HepG2 (cell line): ENCODE results near the gene THADA. TPM values are rescaled to one million over a fixed set of nuclear protein-coding genes. Genes with fewer than 3 reads are reported as not detected.

Source experiments
- ATAC-seq: fragments of 200-7000 bp; cut with Tn5 transposase; 3 replicates; pipeline ENCODE4 v1.9.1; 2020; ENCODE audit warnings: mild to moderate bottlenecking, moderate library complexity
- BruUV-seq: library from RNA; stranded (reverse); fragments of 400-500 nt; replicated peaks from 2 replicates; lab custom pipeline; 2021; lab: Mats Ljungman, UMichigan
- CTCF ChIA-PET: fragments of 300-600 bp; formaldehyde crosslinking; extraction: SDS; loops from one replicate; lab custom pipeline; 2021; ENCODE audit warnings: low total read pairs, inconsistent platforms, low intra/inter-chr PET ratio; lab: Yijun Ruan, JAX
- POLR2A ChIA-PET: fragments of 350-600 bp; sonication (Branson Sonifier 250); formaldehyde crosslinking; loops from one replicate; lab custom pipeline; 2020; ENCODE audit warnings: antibody characterized with exemption, inconsistent platforms; lab: Yijun Ruan, JAX
- DNase-seq: peaks from one replicate; pipeline ENCODE4 v3.0.0-alpha.2; 2015; ENCODE audit warnings: low spot score
- FAIRE-seq: peaks from 3 replicates; lab custom pipeline; 2011; peaks lifted over from hg19 to GRCh38; lab: Jason Lieb, UNC
- H2AFZ ChIP-seq: one replicate; pipeline ENCODE4 v1.6.1; 2011; ENCODE audit warnings: low read length, inconsistent platforms
- H3K27ac ChIP-seq: fragments of 300-600 bp; 3 replicates; pipeline ENCODE4 v1.8.0; 2011; ENCODE audit warnings: mixed run types, mild to moderate bottlenecking, mixed read lengths, low read length, inconsistent platforms; ENCODE audit not compliant: insufficient read depth; ENCODE audit errors: extremely low read length
- H3K27me3 ChIP-seq, 2 experiments: fragments of 200-600 bp in 1 of 2; 2 replicates in 1 of 2; 3 replicates in 1 of 2; pipeline versions ENCODE4 v1.6.0 to v1.8.0; 2011; ENCODE audit warnings: low read length in 2 of 2, mild to moderate bottlenecking in 2 of 2, moderate library complexity in 2 of 2, inconsistent platforms in 1 of 2; ENCODE audit not compliant: insufficient read depth in 2 of 2, control insufficient read depth in 1 of 2
- H3K36me3 ChIP-seq, 2 experiments: fragments of 200-600 bp in 1 of 2; replicated peaks in 1 of 2; 2 replicates in 1 of 2; 3 replicates in 1 of 2; pipeline versions ENCODE4 v1.5.1 to v1.8.0; 2011; ENCODE audit warnings: low read length in 2 of 2, inconsistent platforms in 1 of 2; ENCODE audit not compliant: insufficient read depth in 2 of 2, control insufficient read depth in 1 of 2
- H3K4me1 ChIP-seq: 2 replicates; pipeline ENCODE4 v1.5.1; 2012; ENCODE audit warnings: low read length, inconsistent platforms; ENCODE audit not compliant: insufficient read depth
- H3K4me2 ChIP-seq: 2 replicates; pipeline ENCODE4 v1.6.0; 2011; ENCODE audit warnings: low read depth, low read length, inconsistent platforms
- H3K4me3 ChIP-seq, 3 experiments: fragments of 200-600 bp in 1 of 3; sonication (generic), shearing (Covaris generic) in 1 of 3; replicated peaks in 1 of 3; 2 replicates each; pipeline ENCODE4 v1.5.1; 2011 to 2016; ENCODE audit warnings: low read length in 3 of 3, inconsistent platforms in 2 of 3, low read depth in 2 of 3, mild to moderate bottlenecking in 2 of 3, control low read depth in 1 of 3, mixed read lengths in 1 of 3; ENCODE audit not compliant: insufficient read depth in 1 of 3
- H3K79me2 ChIP-seq: one replicate; pipeline ENCODE4 v1.6.1; 2011; ENCODE audit warnings: low read length, inconsistent platforms; ENCODE audit not compliant: insufficient read depth
- H3K9ac ChIP-seq: 2 replicates; pipeline ENCODE4 v1.6.0; 2011; ENCODE audit warnings: mild to moderate bottlenecking, low read depth, low read length, inconsistent platforms; ENCODE audit not compliant: insufficient read depth
- H3K9me3 ChIP-seq: 2 replicates; pipeline ENCODE4 v1.5.1; 2012; ENCODE audit warnings: mild to moderate bottlenecking, low read length
- H4K20me1 ChIP-seq: 2 replicates; pipeline ENCODE4 v1.6.0; 2011; ENCODE audit warnings: inconsistent platforms, mild to moderate bottlenecking, low read length, moderate library complexity; ENCODE audit not compliant: insufficient read depth
- EED ChIP-seq: sonication (generic); formaldehyde crosslinking; IDR thresholded peaks from 2 replicates; pipeline ENCODE4 v1.5.0; 2020; ENCODE audit warnings: mild to moderate bottlenecking, missing genetic modification reagents
- ETV6 ChIP-seq: sonication (generic); formaldehyde crosslinking; conservative IDR thresholded peaks from 2 replicates; pipeline ENCODE4 v1.4.0; 2020; ENCODE audit warnings: missing genetic modification reagents
- GTF2F1 ChIP-seq: fragments of 150-350 bp; IDR thresholded peaks from 2 replicates; pipeline ENCODE4 v1.6.1; 2014; ENCODE audit warnings: low read length
- HMG20A ChIP-seq: IDR thresholded peaks from 2 replicates; pipeline ENCODE4 v1.6.1; 2016; ENCODE audit warnings: borderline replicate concordance
- HOXA7 ChIP-seq: sonication (generic); formaldehyde crosslinking; IDR thresholded peaks from 2 replicates; pipeline ENCODE4 v1.8.1; 2022; ENCODE audit warnings: mild to moderate bottlenecking, missing genetic modification reagents, moderate library complexity
- NR1H2 ChIP-seq: sonication (generic); formaldehyde crosslinking; IDR thresholded peaks from 2 replicates; pipeline ENCODE4 v1.8.1; 2022; ENCODE audit warnings: low read depth, missing genetic modification reagents, borderline replicate concordance
- SALL1 ChIP-seq: sonication (generic); formaldehyde crosslinking; IDR thresholded peaks from 2 replicates; pipeline ENCODE4 v1.8.0; 2022; ENCODE audit warnings: mild to moderate bottlenecking, missing genetic modification reagents
- ZKSCAN5 ChIP-seq: sonication (generic); formaldehyde crosslinking; IDR thresholded peaks from 2 replicates; pipeline ENCODE4 v1.5.1; 2020; ENCODE audit warnings: mild to moderate bottlenecking, missing genetic modification reagents
- ZNF383 ChIP-seq: sonication (generic); formaldehyde crosslinking; IDR thresholded peaks from 2 replicates; pipeline ENCODE4 v1.4.0; 2020; ENCODE audit warnings: missing genetic modification reagents, mild to moderate bottlenecking, borderline replicate concordance
- ZSCAN31 ChIP-seq: sonication (generic); formaldehyde crosslinking; IDR thresholded peaks from 2 replicates; pipeline ENCODE4 v1.5.0; 2020; ENCODE audit warnings: low read depth, mild to moderate bottlenecking, missing genetic modification reagents
- ZZZ3 ChIP-seq: sonication (generic); formaldehyde crosslinking; IDR thresholded peaks from 2 replicates; pipeline ENCODE4 v1.4.0; 2020; ENCODE audit warnings: missing genetic modification reagents, mild to moderate bottlenecking, borderline replicate concordance
- WGBS: methylation state at CpG from one replicate; pipeline ENCODE4 v1.1.6; 2017; ENCODE audit warnings: low lambda C conversion rate; 5-methylcytosine and 5-hydroxymethylcytosine counted together
- in situ Hi-C: cut with HindIII; loops from 2 replicates; pipeline ENCODE4 v1.10.0; 2017; ENCODE audit warnings: low pct_unique_long_range_greater_than_20kb; ENCODE audit not compliant: extremely low pct_ligation_motif_present
- intact Hi-C: fragments of 100-400 bp; cut with micrococcal nuclease; formaldehyde crosslinking; loops from one replicate; pipeline ENCODE4 v1.10.0; 2022; ENCODE audit not compliant: unreplicated experiment
- polyA plus RNA-seq, 8 experiments: library from polyadenylated mRNA; depleted of rRNA in 3 of 8; stranded (reverse) in 7 of 8; unstranded in 1 of 8; fragments of >200 nt; fragmentation: Illumina TruSeq in 4 of 8; extraction: Trizol in 4 of 8; gene quantifications; 2 replicates each; pipeline versions ENCODE4 v1.2.1 to v1.2.3, GENCODE V29; 2011 to 2016; ENCODE audit warnings: low read depth in 4 of 8, missing spikeins in 1 of 8, mixed read lengths in 1 of 8; ENCODE audit not compliant: insufficient read depth in 1 of 8
- total RNA-seq, 5 experiments: library from RNA; depleted of rRNA; stranded (reverse); fragments of >200 nt; fragmentation: Illumina TruSeq; extraction: Trizol; gene quantifications; 2 replicates each; pipeline ENCODE4 v1.2.3, GENCODE V29; 2016; ENCODE audit warnings: low read depth in 1 of 5
- TF ChIP-seq, protein P1 (sequence below): sonication (generic); formaldehyde crosslinking; IDR thresholded peaks from 2 replicates; pipeline ENCODE4 v1.8.1; 2022; ENCODE audit warnings: mild to moderate bottlenecking, missing genetic modification reagents
- TF ChIP-seq, protein P2 (sequence below): sonication (generic); formaldehyde crosslinking; IDR thresholded peaks from 2 replicates; pipeline ENCODE4 v1.5.1; 2020; ENCODE audit warnings: missing genetic modification reagents, mild to moderate bottlenecking, borderline replicate concordance

THADA gene
- total and polyA plus RNA-seq, 2 of the 13 experiments (the other 11 are each of a cell fraction or from before 2014, with no cell fraction given) = 12.7 to 21.7 TPM

DNA sequence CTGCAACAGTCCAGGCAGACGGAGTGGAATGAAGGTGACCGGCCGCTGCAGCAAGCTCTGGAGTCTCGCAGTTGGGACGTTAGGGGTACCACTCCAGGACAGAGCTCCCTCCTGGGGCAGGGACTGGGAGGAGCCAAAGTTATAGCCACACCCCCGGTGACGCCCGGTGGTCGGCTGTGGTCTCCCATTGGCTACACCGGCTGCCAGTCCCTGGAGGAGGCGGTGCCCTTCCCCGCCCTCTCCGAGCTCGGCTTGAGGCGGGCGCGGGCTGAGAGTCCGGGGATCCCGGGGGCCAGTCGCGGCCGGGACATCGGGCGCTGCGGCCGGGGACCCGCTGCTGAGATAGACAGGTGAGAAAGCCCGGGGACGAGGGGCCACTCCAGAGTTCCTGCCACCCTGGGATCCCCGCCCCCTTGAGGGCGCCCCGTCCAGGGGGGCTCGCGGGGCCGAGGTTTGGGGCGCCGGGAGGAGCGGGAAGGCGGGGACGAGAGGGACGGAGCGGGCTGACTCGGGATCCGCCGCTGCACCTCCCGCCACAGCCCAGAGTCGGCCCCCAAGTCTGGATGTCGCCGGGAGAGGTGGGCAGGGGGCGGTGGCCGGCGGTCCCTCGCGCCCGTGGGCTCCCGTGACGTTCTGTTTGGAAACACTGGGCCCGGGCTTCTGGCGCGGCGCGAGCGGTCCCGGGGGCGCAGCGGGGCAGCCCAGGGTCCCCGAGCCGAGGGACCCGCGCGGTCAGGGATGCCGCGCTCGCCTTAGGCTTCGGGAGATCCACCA, 41.4 kb upstream of the THADA start, which contains the start of gene PLEKHH2 (continued):
- TF ChIP-seq, protein P1, sequence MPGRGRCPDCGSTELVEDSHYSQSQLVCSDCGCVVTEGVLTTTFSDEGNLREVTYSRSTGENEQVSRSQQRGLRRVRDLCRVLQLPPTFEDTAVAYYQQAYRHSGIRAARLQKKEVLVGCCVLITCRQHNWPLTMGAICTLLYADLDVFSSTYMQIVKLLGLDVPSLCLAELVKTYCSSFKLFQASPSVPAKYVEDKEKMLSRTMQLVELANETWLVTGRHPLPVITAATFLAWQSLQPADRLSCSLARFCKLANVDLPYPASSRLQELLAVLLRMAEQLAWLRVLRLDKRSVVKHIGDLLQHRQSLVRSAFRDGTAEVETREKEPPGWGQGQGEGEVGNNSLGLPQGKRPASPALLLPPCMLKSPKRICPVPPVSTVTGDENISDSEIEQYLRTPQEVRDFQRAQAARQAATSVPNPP = no peak
- no peak for TF ChIP-seq ZNF383 (CRISPR knock-in tag)
- TF ChIP-seq NR1H2 (CRISPR knock-in tag) = no peak
- peak; percentile 49 for TF ChIP-seq SALL1 (CRISPR knock-in tag)
- TF ChIP-seq ZZZ3 (CRISPR knock-in tag) = no peak

DNA sequence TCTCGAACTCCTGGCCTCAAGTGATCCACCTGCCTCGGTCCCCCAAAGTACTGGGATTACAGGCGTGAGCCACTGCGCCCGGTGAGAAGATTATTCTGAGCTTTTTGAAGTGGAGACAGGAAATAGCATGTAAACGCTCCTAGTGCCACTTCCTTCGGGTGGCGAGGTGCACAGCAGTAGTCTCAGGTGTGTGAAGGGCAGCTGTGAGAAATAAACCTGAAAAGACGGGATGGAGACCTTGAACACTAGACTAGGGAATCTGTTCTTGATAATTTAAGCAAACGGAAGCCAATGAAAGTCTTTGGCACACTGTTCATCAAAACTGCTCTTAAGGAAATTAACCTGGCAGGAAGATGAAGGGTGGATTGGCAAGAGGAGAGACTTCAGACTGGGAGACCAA, 40.8 kb upstream of the THADA start:
- no peaks in the 10 kb centered on the region for H3K79me2 ChIP-seq
- in situ Hi-C loops (no loop called here), intact Hi-C loops (loop anchor here (10.0 kb wide), 1 partner anchor 138 kb away; the partner anchor contains the start of gene DYNC2LI1)
- no peaks in the 10 kb centered on the region for H3K36me3 ChIP-seq
- no peak overlapping the region for H3K27ac ChIP-seq
- no TSS peak for BruUV-seq
- H4K20me1 ChIP-seq = no peaks in the 10 kb centered on the region
- CTCF ChIA-PET = no interaction called here
- no peak for DNase-seq
- H3K4me3 ChIP-seq = peak overlapping the region; percentile 77 to 87 (median 86); a peak in 5 of 6 replicates
- H3K9me3 ChIP-seq = no peaks in the 10 kb centered on the region
- TF ChIP-seq ZSCAN31 (CRISPR knock-in tag) (0 out of 2 replicates have a peak, but pooled peaks have one; percentile 0), GTF2F1 (no peak), EED (0 out of 2 replicates have a peak, but pooled peaks have one; percentile 1), HMG20A (CRISPR knock-in tag) (0 out of 2 replicates have a peak, but pooled peaks have one; percentile 16), ZKSCAN5 (CRISPR knock-in tag) (no peak), HOXA7 (no peak), ETV6 (0 out of 2 replicates have a peak, but pooled peaks have one; percentile 5)
- TF ChIP-seq, protein P2, sequence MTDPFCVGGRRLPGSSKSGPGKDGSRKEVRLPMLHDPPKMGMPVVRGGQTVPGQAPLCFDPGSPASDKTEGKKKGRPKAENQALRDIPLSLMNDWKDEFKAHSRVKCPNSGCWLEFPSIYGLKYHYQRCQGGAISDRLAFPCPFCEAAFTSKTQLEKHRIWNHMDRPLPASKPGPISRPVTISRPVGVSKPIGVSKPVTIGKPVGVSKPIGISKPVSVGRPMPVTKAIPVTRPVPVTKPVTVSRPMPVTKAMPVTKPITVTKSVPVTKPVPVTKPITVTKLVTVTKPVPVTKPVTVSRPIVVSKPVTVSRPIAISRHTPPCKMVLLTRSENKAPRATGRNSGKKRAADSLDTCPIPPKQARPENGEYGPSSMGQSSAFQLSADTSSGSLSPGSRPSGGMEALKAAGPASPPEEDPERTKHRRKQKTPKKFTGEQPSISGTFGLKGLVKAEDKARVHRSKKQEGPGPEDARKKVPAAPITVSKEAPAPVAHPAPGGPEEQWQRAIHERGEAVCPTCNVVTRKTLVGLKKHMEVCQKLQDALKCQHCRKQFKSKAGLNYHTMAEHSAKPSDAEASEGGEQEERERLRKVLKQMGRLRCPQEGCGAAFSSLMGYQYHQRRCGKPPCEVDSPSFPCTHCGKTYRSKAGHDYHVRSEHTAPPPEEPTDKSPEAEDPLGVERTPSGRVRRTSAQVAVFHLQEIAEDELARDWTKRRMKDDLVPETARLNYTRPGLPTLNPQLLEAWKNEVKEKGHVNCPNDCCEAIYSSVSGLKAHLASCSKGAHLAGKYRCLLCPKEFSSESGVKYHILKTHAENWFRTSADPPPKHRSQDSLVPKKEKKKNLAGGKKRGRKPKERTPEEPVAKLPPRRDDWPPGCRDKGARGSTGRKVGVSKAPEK (CRISPR knock-in tag) = no peak
- 34% methylated on average over 10 of the region's 10 CpGs for WGBS
- peak overlapping the region; percentile 73 for H2AFZ ChIP-seq
- no peak for ATAC-seq
- no peak for FAIRE-seq
- POLR2A ChIA-PET = interaction anchor here (0.7 to 3.1 kb wide), 6 partner anchors 14 to 844 kb away, joined by 3 to 14 read pairs (median 6); partner anchors contain the start of genes C1GALT1C1L, HAAO and THADA
- H3K9ac ChIP-seq = peak overlapping the region; percentile 60; the same call in 1 of the 2 replicates
- peak overlapping the region; percentile 85 for H3K4me2 ChIP-seq
- peaks cover 57% of the 10 kb centered on the region for H3K4me1 ChIP-seq
- peaks cover 0 to 33% of the 10 kb centered on the region in 2 experiments; a peak in 3 of 5 replicates for H3K27me3 ChIP-seq
